NB4 (cell line): ENCODE data around the gene AGFG2.

Experiments
- MYC ChIP-seq: IDR thresholded peaks from 2 replicates; pipeline ENCODE4 v1.6.1; 2011; ENCODE audit warnings: low read depth, low read length
- TF ChIP-seq, protein P1 (sequence below): IDR thresholded peaks from one replicate; pipeline ENCODE4 v1.5.1; 2012; ENCODE audit warnings: low read depth, low read length

DNA sequence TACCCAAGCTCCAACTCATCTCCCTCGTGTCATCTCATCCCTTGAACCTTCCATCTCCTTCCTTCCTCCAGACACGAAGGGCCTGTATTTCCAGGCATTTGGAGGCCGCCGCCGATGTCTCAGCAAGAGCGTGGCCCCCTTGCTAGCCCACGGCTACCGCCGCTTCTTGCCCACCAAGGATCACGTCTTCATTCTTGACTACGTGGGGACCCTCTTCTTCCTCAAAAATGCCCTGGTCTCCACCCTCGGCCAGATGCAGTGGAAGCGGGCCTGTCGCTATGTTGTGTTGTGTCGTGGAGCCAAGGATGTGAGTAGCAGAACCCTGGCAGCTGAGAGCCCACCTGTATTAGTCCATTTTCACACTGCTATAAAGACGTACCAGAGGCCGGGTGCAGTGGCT, 52.6 kb downstream of the AGFG2 start:
- TF ChIP-seq, protein P1, sequence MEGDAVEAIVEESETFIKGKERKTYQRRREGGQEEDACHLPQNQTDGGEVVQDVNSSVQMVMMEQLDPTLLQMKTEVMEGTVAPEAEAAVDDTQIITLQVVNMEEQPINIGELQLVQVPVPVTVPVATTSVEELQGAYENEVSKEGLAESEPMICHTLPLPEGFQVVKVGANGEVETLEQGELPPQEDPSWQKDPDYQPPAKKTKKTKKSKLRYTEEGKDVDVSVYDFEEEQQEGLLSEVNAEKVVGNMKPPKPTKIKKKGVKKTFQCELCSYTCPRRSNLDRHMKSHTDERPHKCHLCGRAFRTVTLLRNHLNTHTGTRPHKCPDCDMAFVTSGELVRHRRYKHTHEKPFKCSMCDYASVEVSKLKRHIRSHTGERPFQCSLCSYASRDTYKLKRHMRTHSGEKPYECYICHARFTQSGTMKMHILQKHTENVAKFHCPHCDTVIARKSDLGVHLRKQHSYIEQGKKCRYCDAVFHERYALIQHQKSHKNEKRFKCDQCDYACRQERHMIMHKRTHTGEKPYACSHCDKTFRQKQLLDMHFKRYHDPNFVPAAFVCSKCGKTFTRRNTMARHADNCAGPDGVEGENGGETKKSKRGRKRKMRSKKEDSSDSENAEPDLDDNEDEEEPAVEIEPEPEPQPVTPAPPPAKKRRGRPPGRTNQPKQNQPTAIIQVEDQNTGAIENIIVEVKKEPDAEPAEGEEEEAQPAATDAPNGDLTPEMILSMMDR, result no peak
- no peak for TF ChIP-seq MYC
